Measurements from ENCODE around the gene BBLN.

GRCh38 chr9:128180447-128180846, 20.4 kb downstream of the BBLN start:
- no peak for TF ChIP-seq POLR2AphosphoS5 (IDR thresholded peaks at IDR 0.05)
- TF ChIP-seq, protein P1, sequence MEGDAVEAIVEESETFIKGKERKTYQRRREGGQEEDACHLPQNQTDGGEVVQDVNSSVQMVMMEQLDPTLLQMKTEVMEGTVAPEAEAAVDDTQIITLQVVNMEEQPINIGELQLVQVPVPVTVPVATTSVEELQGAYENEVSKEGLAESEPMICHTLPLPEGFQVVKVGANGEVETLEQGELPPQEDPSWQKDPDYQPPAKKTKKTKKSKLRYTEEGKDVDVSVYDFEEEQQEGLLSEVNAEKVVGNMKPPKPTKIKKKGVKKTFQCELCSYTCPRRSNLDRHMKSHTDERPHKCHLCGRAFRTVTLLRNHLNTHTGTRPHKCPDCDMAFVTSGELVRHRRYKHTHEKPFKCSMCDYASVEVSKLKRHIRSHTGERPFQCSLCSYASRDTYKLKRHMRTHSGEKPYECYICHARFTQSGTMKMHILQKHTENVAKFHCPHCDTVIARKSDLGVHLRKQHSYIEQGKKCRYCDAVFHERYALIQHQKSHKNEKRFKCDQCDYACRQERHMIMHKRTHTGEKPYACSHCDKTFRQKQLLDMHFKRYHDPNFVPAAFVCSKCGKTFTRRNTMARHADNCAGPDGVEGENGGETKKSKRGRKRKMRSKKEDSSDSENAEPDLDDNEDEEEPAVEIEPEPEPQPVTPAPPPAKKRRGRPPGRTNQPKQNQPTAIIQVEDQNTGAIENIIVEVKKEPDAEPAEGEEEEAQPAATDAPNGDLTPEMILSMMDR (IDR thresholded peaks at IDR 0.05): no peak
